IMR-90 (cell line): Measurements from ENCODE around the gene DPH7. TPM values are rescaled to one million over a fixed set of nuclear protein-coding genes. Genes with fewer than 3 reads are reported as not detected.

ENCODE experiments used
- ATAC-seq: fragments of 200-7000 bp; cut with Tn5 transposase; 2 replicates; pipeline ENCODE4 v1.9.1; 2020; ENCODE audit warnings: low read depth, mild to moderate bottlenecking, moderate library complexity
- BruUV-seq: library from RNA; stranded (reverse); fragments of 400-500 nt; replicated peaks from 2 replicates; lab custom pipeline; 2021; lab: Mats Ljungman, UMichigan
- CTCF ChIA-PET: fragments of 300-600 bp; formaldehyde crosslinking; extraction: SDS; loops from one replicate; lab custom pipeline; 2021; ENCODE audit warnings: antibody characterized with exemption; lab: Yijun Ruan, JAX
- POLR2A ChIA-PET: fragments of 300-600 bp; sonication (Branson Sonifier 250); formaldehyde crosslinking; loops from one replicate; lab custom pipeline; 2022; ENCODE audit warnings: antibody characterized with exemption; ENCODE audit not compliant: unreplicated experiment; lab: Charles Lee
- DNase-seq: peaks from one replicate; pipeline ENCODE4 v3.0.0; 2013
- H2AFZ ChIP-seq: replicated peaks from 2 replicates; pipeline ENCODE3; 2013; ENCODE audit warnings: low read length, mild to moderate bottlenecking; ENCODE audit not compliant: poor library complexity
- H2AK5ac ChIP-seq: 2 replicates; pipeline ENCODE4 v1.6.1; 2013; ENCODE audit warnings: low read depth, low read length, inconsistent platforms
- H2AK9ac ChIP-seq: replicated peaks from 2 replicates; pipeline ENCODE3; 2013; ENCODE audit warnings: mild to moderate bottlenecking, low read depth, low read length, moderate library complexity; ENCODE audit not compliant: poor library complexity
- H2BK120ac ChIP-seq: 2 replicates; pipeline ENCODE4 v1.6.1; 2013; ENCODE audit warnings: low read depth, low read length, inconsistent platforms
- H2BK15ac ChIP-seq: 3 replicates; pipeline ENCODE4 v1.6.1; 2013; ENCODE audit warnings: low read depth, low read length, inconsistent platforms
- H2BK20ac ChIP-seq: 2 replicates; pipeline ENCODE4 v1.6.1; 2013; ENCODE audit warnings: low read depth, mild to moderate bottlenecking, inconsistent platforms, low read length, moderate library complexity
- H2BK5ac ChIP-seq: 2 replicates; pipeline ENCODE4 v1.6.1; 2013; ENCODE audit warnings: mild to moderate bottlenecking, low read depth, low read length, inconsistent platforms; ENCODE audit not compliant: poor library complexity, severe bottlenecking
- H3K14ac ChIP-seq: replicated peaks from 2 replicates; pipeline ENCODE4 v1.6.1; 2013; ENCODE audit warnings: low read depth, low read length, inconsistent platforms
- H3K18ac ChIP-seq: 2 replicates; pipeline ENCODE4 v1.6.1; 2013; ENCODE audit warnings: low read depth, low read length, control low read depth
- H3K23ac ChIP-seq: 2 replicates; pipeline ENCODE4 v1.6.1; 2013; ENCODE audit warnings: low read depth, low read length, inconsistent platforms
- H3K27ac ChIP-seq: 2 replicates; pipeline ENCODE4 v1.5.1; 2013; ENCODE audit warnings: mild to moderate bottlenecking, control low read depth, low read length; ENCODE audit not compliant: insufficient read depth
- H3K27me3 ChIP-seq: 2 replicates; pipeline ENCODE4 v1.6.1; 2013; ENCODE audit warnings: low read length; ENCODE audit not compliant: control insufficient read depth, insufficient read depth
- H3K36me3 ChIP-seq: 2 replicates; pipeline ENCODE4 v1.6.1; 2013; ENCODE audit warnings: low read length, mixed read lengths; ENCODE audit not compliant: control insufficient read depth, insufficient read depth
- H3K4ac ChIP-seq: 2 replicates; pipeline ENCODE4 v1.6.1; 2013; ENCODE audit warnings: low read depth, low read length, inconsistent platforms
- H3K4me1 ChIP-seq: 2 replicates; pipeline ENCODE4 v1.6.1; 2013; ENCODE audit warnings: low read length, mixed read lengths; ENCODE audit not compliant: control insufficient read depth, insufficient read depth
- H3K4me2 ChIP-seq: 2 replicates; pipeline ENCODE4 v1.6.1; 2013; ENCODE audit warnings: low read depth, mild to moderate bottlenecking, control low read depth, low read length, moderate library complexity
- H3K4me3 ChIP-seq: 2 replicates; pipeline ENCODE4 v1.5.1; 2013; ENCODE audit warnings: low read depth, mild to moderate bottlenecking, control low read depth, low read length, moderate library complexity; ENCODE audit not compliant: insufficient read depth
- H3K56ac ChIP-seq: 2 replicates; pipeline ENCODE4 v1.6.1; 2013; ENCODE audit warnings: low read length, inconsistent platforms; ENCODE audit not compliant: insufficient read depth; ENCODE audit errors: extremely low read depth
- H3K79me1 ChIP-seq, 2 experiments: 2 replicates each; pipeline ENCODE4 v1.6.1; 2013; ENCODE audit warnings: low read length in 2 of 2, inconsistent platforms in 1 of 2, low read depth in 1 of 2
- H3K9ac ChIP-seq: 2 replicates; pipeline ENCODE4 v1.6.1; 2013; ENCODE audit warnings: low read depth, low read length, control low read depth
- H3K9me1 ChIP-seq: 2 replicates; pipeline ENCODE4 v1.6.1; 2013; ENCODE audit warnings: low read length, inconsistent platforms; ENCODE audit not compliant: insufficient read depth
- H3K9me3 ChIP-seq: 2 replicates; pipeline ENCODE4 v1.6.1; 2013; ENCODE audit warnings: low read length; ENCODE audit not compliant: control insufficient read depth, insufficient read depth
- H4K20me1 ChIP-seq: 2 replicates; pipeline ENCODE4 v1.6.1; 2013; ENCODE audit warnings: low read length, inconsistent platforms; ENCODE audit not compliant: insufficient read depth
- H4K5ac ChIP-seq: 2 replicates; pipeline ENCODE4 v1.6.1; 2013; ENCODE audit warnings: mild to moderate bottlenecking, low read depth, low read length, control low read depth
- H4K8ac ChIP-seq, 2 experiments: 2 replicates each; pipeline ENCODE4 v1.6.1; 2013; ENCODE audit warnings: low read depth in 2 of 2, low read length in 2 of 2, control low read depth in 1 of 2, inconsistent platforms in 1 of 2
- H4K91ac ChIP-seq: 2 replicates; pipeline ENCODE4 v1.6.1; 2013; ENCODE audit warnings: low read depth, low read length, inconsistent platforms; ENCODE audit not compliant: insufficient read depth
- BHLHE40 ChIP-seq: fragments of 150-350 bp; IDR thresholded peaks from 2 replicates; pipeline ENCODE4 v1.6.1; 2016; ENCODE audit warnings: mild to moderate bottlenecking, low read depth, low read length
- CHD1 ChIP-seq: IDR thresholded peaks from 2 replicates; pipeline ENCODE4 v1.6.1; 2012; ENCODE audit warnings: low read depth, low read length, improper control_type of control experiment
- WGBS, 2 experiments: methylation state at CpG; one replicate each; pipeline versions ENCODE4 v1.1.5 to v1.1.7; 2013; ENCODE audit warnings: missing lambda C conversion rate in 2 of 2; ENCODE audit not compliant: insufficient read length in 1 of 2; ENCODE audit errors: extremely low coverage in 2 of 2; 5-methylcytosine and 5-hydroxymethylcytosine counted together
- dilution Hi-C: fragments of 300-500 bp; cut with HindIII; formaldehyde crosslinking; loops from one replicate; pipeline ENCODE4 v1.14.3; 2018; ENCODE audit warnings: low sequenced_read_pairs; ENCODE audit not compliant: unreplicated experiment
- in situ Hi-C: fragments of 300-500 bp; cut with MboI; formaldehyde crosslinking; loops from 3 replicates; pipeline ENCODE4 v1.14.3; 2019; ENCODE audit warnings: low sequenced_read_pairs, inconsistent platforms, mixed read lengths
- intact Hi-C: fragments of 100-400 bp; cut with micrococcal nuclease; formaldehyde crosslinking; loops from 2 replicates; pipeline ENCODE4 v1.10.0; 2022
- polyA plus RNA-seq, 3 experiments: library from polyadenylated mRNA; depleted of rRNA; stranded (reverse); fragments of >200 nt; gene quantifications; 2 replicates each; pipeline ENCODE4 v1.2.3, GENCODE V29; 2012; ENCODE audit warnings: low replicate concordance in 1 of 3
- total RNA-seq: library from RNA; depleted of rRNA; stranded (reverse); fragments of >200 nt; gene quantifications from 2 replicates; pipeline ENCODE4 v1.2.3, GENCODE V29; 2012

DPH7 gene
- total and polyA plus RNA-seq, 2 of the 4 experiments (the other 2 are of a cell fraction): 12.5 to 33.7 TPM

- DNase-seq (peak; percentile 34), ATAC-seq (peak; percentile 65)
- Histone ChIP-seq H3K14ac (no peak overlapping the region), H3K4me1 (peaks cover 8% of the 10 kb centered on the region), H2AK9ac (no peak overlapping the region), H3K23ac (no peak overlapping the region), H3K79me1 (no peaks in the 10 kb centered on the region), H4K8ac (no peak overlapping the region), H4K20me1 (peaks cover 7% of the 10 kb centered on the region; the same call in 1 of the 2 replicates), H3K27me3 (peaks cover 4% of the 10 kb centered on the region), H4K91ac (no peak overlapping the region), H3K36me3 (no peaks in the 10 kb centered on the region), H3K56ac (no peak overlapping the region), H4K5ac (no peak overlapping the region), H2BK20ac (no peak overlapping the region), H2BK120ac (no peak overlapping the region), H3K4me2 (peak overlapping the region; percentile 19; the same call in 1 of the 2 replicates), H2BK5ac (no peak overlapping the region), H2AFZ (no peak overlapping the region), H3K27ac (no peak overlapping the region), H2AK5ac (peak overlapping the region; percentile 33; the same call in 1 of the 2 replicates), H3K9ac (no peak overlapping the region), H3K4ac (no peak overlapping the region), H3K18ac (no peak overlapping the region), H2BK15ac (no peak overlapping the region), H3K4me3 (no peak overlapping the region), H3K9me1 (no peaks in the 10 kb centered on the region; the same call in 1 of the 2 replicates), H3K9me3 (no peaks in the 10 kb centered on the region)
- dilution Hi-C loops (no loop called here), in situ Hi-C loops (no loop called here), intact Hi-C loops (no loop called here)
- TF ChIP-seq BHLHE40 (peak; percentile 81), CHD1 (no peak)
- ChIA-PET POLR2A (no interaction called here), CTCF (no interaction called here)
- BruUV-seq: no TSS peak
- 27% methylated on average over 2 of the region's 17 CpGs; no CpG with 5 or more reads in 1 of the 2 experiments for WGBS, 2 experiments
Measured at GRCh38 chr9:137531099-137531765, 47.5 kb downstream of the DPH7 start.
